NT2/D1 (cell line): Measurements from ENCODE around the gene ZSCAN18.

ENCODE experiments used
- SUZ12 ChIP-seq: IDR thresholded peaks from 2 replicates; pipeline ENCODE4 v1.6.1; 2011; ENCODE audit not compliant: insufficient read length, insufficient read depth; ENCODE audit errors: extremely low read depth
- YY1 ChIP-seq: IDR thresholded peaks from 2 replicates; pipeline ENCODE4 v1.6.1; 2011; ENCODE audit not compliant: insufficient read length, insufficient read depth

- no peak for TF ChIP-seq SUZ12
- TF ChIP-seq YY1 = no peak
These were observed 36.2 kb upstream of the ZSCAN18 start for GRCh38 chr19:58134244-58134643.
